GM12878 (cell line): ENCODE measurements around the gene RAB33A. TPM values are rescaled to one million over a fixed set of nuclear protein-coding genes. Genes with fewer than 3 reads are reported as not detected.

Experiments used
- polyA plus RNA-seq, 11 experiments: library from polyadenylated mRNA; depleted of rRNA in 4 of 11; unstranded in 6 of 11; stranded (reverse) in 5 of 11; fragments of >200 nt; fragmentation: Nextera tagmentation in 4 of 11; fragmentation: Illumina TruSeq in 1 of 11; extraction: Ambion mirVana in 4 of 11; extraction: Trizol in 1 of 11; gene quantifications; 1 replicate in 1 of 11; 2 replicates in 10 of 11; pipeline versions ENCODE4 v1.2.1 to v1.2.3, GENCODE V29; 2011 to 2016; ENCODE audit warnings: inconsistent platforms in 2 of 11, missing spikeins in 2 of 11, low read depth in 1 of 11
- total RNA-seq, 4 experiments: library from RNA; depleted of rRNA in 3 of 4; stranded (reverse); fragments of >200 nt in 3 of 4; fragmentation: Illumina TruSeq in 1 of 4; extraction: Trizol in 1 of 4; gene quantifications; 2 replicates each; pipeline versions ENCODE4 v1.2.1 to v1.2.3, GENCODE V29; 2013 to 2021

RAB33A gene
- total and polyA plus RNA-seq, 10 of the 15 experiments (the other 5 are each of a cell fraction or from before 2014, with no cell fraction given): 6.3 to 67.3 (median 33.4) TPM

Other genes with a start within 250 kb of the RAB33A start
- gene BCORL1, start 189.3 kb upstream of the RAB33A start, total RNA-seq (2014; rRNA removed): 0.51 and 0.76 TPM in 2 replicates
- 0.63 and 0.64 TPM in 2 replicates for gene BCORL1, start 189.3 kb upstream of the RAB33A start, total RNA-seq (2014; rRNA removed; fragmentation: Illumina TruSeq; extraction: Trizol)
- 6.1 and 7.2 TPM in 2 replicates for gene BCORL1, start 189.3 kb upstream of the RAB33A start, total RNA-seq (2021)
- 0.14 and 0.27 TPM in 2 replicates for gene BCORL1, start 189.3 kb upstream of the RAB33A start, polyA plus RNA-seq (2011; rRNA removed)
- gene BCORL1, start 189.3 kb upstream of the RAB33A start, polyA plus RNA-seq (2014; fragmentation: Illumina TruSeq; extraction: Trizol): 2.3 and 2.9 TPM in 2 replicates
- under 1 TPM; 0.16 to 0.22 TPM for gene BCORL1, start 189.3 kb upstream of the RAB33A start, polyA plus RNA-seq (2014; fragmentation: Nextera tagmentation; extraction: Ambion mirVana)
- gene BCORL1, start 189.3 kb upstream of the RAB33A start, polyA plus RNA-seq (2014; rRNA removed): 1.3 and 1.6 TPM in 2 replicates
- 1 to 10 TPM; 1.4 to 1.7 TPM for gene BCORL1, start 189.3 kb upstream of the RAB33A start, polyA plus RNA-seq (2016; fragmentation: Nextera tagmentation; extraction: Ambion mirVana)
- 22.9 and 25.8 TPM in 2 replicates for gene ELF4, start 61.5 kb upstream of the RAB33A start, total RNA-seq (2014; rRNA removed)
- gene ELF4, start 61.5 kb upstream of the RAB33A start, total RNA-seq (2014; rRNA removed; fragmentation: Illumina TruSeq; extraction: Trizol): 12.3 and 13.8 TPM in 2 replicates
- 34.4 and 35.1 TPM in 2 replicates for gene ELF4, start 61.5 kb upstream of the RAB33A start, total RNA-seq (2021)
- 15.7 and 33.0 TPM in 2 replicates for gene ELF4, start 61.5 kb upstream of the RAB33A start, polyA plus RNA-seq (2011; rRNA removed)
- gene ELF4, start 61.5 kb upstream of the RAB33A start, polyA plus RNA-seq (2014; fragmentation: Illumina TruSeq; extraction: Trizol): 32.3 and 36.7 TPM in 2 replicates
- gene ELF4, start 61.5 kb upstream of the RAB33A start, polyA plus RNA-seq (2014; fragmentation: Nextera tagmentation; extraction: Ambion mirVana): 1 to 10 TPM; 4.0 to 5.2 TPM
- 24.7 and 27.3 TPM in 2 replicates for gene ELF4, start 61.5 kb upstream of the RAB33A start, polyA plus RNA-seq (2014; rRNA removed)
- gene ELF4, start 61.5 kb upstream of the RAB33A start, polyA plus RNA-seq (2016; fragmentation: Nextera tagmentation; extraction: Ambion mirVana): 10 to 100 TPM; 19.3 to 20.4 TPM
- 47.3 and 50.5 TPM in 2 replicates for gene AIFM1, start 6.1 kb upstream of the RAB33A start, total RNA-seq (2014; rRNA removed)
- gene AIFM1, start 6.1 kb upstream of the RAB33A start, total RNA-seq (2014; rRNA removed; fragmentation: Illumina TruSeq; extraction: Trizol): 87.0 and 92.5 TPM in 2 replicates
- 77.5 and 80.9 TPM in 2 replicates for gene AIFM1, start 6.1 kb upstream of the RAB33A start, total RNA-seq (2021)
- 76.2 and 86.8 TPM in 2 replicates for gene AIFM1, start 6.1 kb upstream of the RAB33A start, polyA plus RNA-seq (2011; rRNA removed)
- gene AIFM1, start 6.1 kb upstream of the RAB33A start, polyA plus RNA-seq (2014; fragmentation: Illumina TruSeq; extraction: Trizol): 99.1 and 116 TPM in 2 replicates
- gene AIFM1, start 6.1 kb upstream of the RAB33A start, polyA plus RNA-seq (2014; fragmentation: Nextera tagmentation; extraction: Ambion mirVana): 10 to 100 TPM; 44.2 to 78.0 TPM
- gene AIFM1, start 6.1 kb upstream of the RAB33A start, polyA plus RNA-seq (2014; rRNA removed): 72.4 and 82.0 TPM in 2 replicates
- 100 to 1,000 TPM; 121 TPM for gene AIFM1, start 6.1 kb upstream of the RAB33A start, polyA plus RNA-seq (2016; fragmentation: Nextera tagmentation; extraction: Ambion mirVana)
- gene ZNF280C, start 96.9 kb downstream of the RAB33A start, total RNA-seq (2014; rRNA removed): 5.5 and 5.9 TPM in 2 replicates
- gene ZNF280C, start 96.9 kb downstream of the RAB33A start, total RNA-seq (2014; rRNA removed; fragmentation: Illumina TruSeq; extraction: Trizol): 8.6 and 8.8 TPM in 2 replicates
- gene ZNF280C, start 96.9 kb downstream of the RAB33A start, total RNA-seq (2021): 5.8 and 5.9 TPM in 2 replicates
- gene ZNF280C, start 96.9 kb downstream of the RAB33A start, polyA plus RNA-seq (2011; rRNA removed): 8.4 and 13.2 TPM in 2 replicates
- gene ZNF280C, start 96.9 kb downstream of the RAB33A start, polyA plus RNA-seq (2014; fragmentation: Illumina TruSeq; extraction: Trizol): 5.5 and 6.9 TPM in 2 replicates
- 1 to 10 TPM in 1 of 2 experiments, under 1 TPM in 1; 0.82 to 1.8 TPM for gene ZNF280C, start 96.9 kb downstream of the RAB33A start, polyA plus RNA-seq (2014; fragmentation: Nextera tagmentation; extraction: Ambion mirVana)
- gene ZNF280C, start 96.9 kb downstream of the RAB33A start, polyA plus RNA-seq (2014; rRNA removed): 3.9 and 4.6 TPM in 2 replicates
- gene ZNF280C, start 96.9 kb downstream of the RAB33A start, polyA plus RNA-seq (2016; fragmentation: Nextera tagmentation; extraction: Ambion mirVana): 1 to 10 TPM; 7.5 to 8.0 TPM
- 7.6 and 11.3 TPM in 2 replicates for gene SLC25A14, start 168.0 kb downstream of the RAB33A start, total RNA-seq (2014; rRNA removed)
- 8.7 and 10.5 TPM in 2 replicates for gene SLC25A14, start 168.0 kb downstream of the RAB33A start, total RNA-seq (2014; rRNA removed; fragmentation: Illumina TruSeq; extraction: Trizol)
- 7.7 and 8.9 TPM in 2 replicates for gene SLC25A14, start 168.0 kb downstream of the RAB33A start, total RNA-seq (2021)
- 13.4 and 20.8 TPM in 2 replicates for gene SLC25A14, start 168.0 kb downstream of the RAB33A start, polyA plus RNA-seq (2011; rRNA removed)
- gene SLC25A14, start 168.0 kb downstream of the RAB33A start, polyA plus RNA-seq (2014; fragmentation: Illumina TruSeq; extraction: Trizol): 10.9 and 14.2 TPM in 2 replicates
- gene SLC25A14, start 168.0 kb downstream of the RAB33A start, polyA plus RNA-seq (2014; fragmentation: Nextera tagmentation; extraction: Ambion mirVana): 10 to 100 TPM; 14.5 to 16.7 TPM
- gene SLC25A14, start 168.0 kb downstream of the RAB33A start, polyA plus RNA-seq (2014; rRNA removed): 11.7 and 14.6 TPM in 2 replicates
- 10 to 100 TPM; 16.4 to 17.0 TPM for gene SLC25A14, start 168.0 kb downstream of the RAB33A start, polyA plus RNA-seq (2016; fragmentation: Nextera tagmentation; extraction: Ambion mirVana)
- not detected in 2 replicates for gene GPR119, start 213.7 kb downstream of the RAB33A start, total RNA-seq (2014; rRNA removed)
- not detected in 2 replicates for gene GPR119, start 213.7 kb downstream of the RAB33A start, total RNA-seq (2014; rRNA removed; fragmentation: Illumina TruSeq; extraction: Trizol)
- not detected in 2 replicates for gene GPR119, start 213.7 kb downstream of the RAB33A start, total RNA-seq (2021)
- gene GPR119, start 213.7 kb downstream of the RAB33A start, polyA plus RNA-seq (2011; rRNA removed): not detected in 2 replicates
- not detected in 2 replicates for gene GPR119, start 213.7 kb downstream of the RAB33A start, polyA plus RNA-seq (2014; fragmentation: Illumina TruSeq; extraction: Trizol)
- not detected for gene GPR119, start 213.7 kb downstream of the RAB33A start, polyA plus RNA-seq (2014; fragmentation: Nextera tagmentation; extraction: Ambion mirVana)
- gene GPR119, start 213.7 kb downstream of the RAB33A start, polyA plus RNA-seq (2014; rRNA removed): not detected in 2 replicates
- gene GPR119, start 213.7 kb downstream of the RAB33A start, polyA plus RNA-seq (2016; fragmentation: Nextera tagmentation; extraction: Ambion mirVana): not detected
- gene RBMX2, start 230.0 kb downstream of the RAB33A start, total RNA-seq (2014; rRNA removed): 21.5 and 26.3 TPM in 2 replicates
- 44.1 and 44.6 TPM in 2 replicates for gene RBMX2, start 230.0 kb downstream of the RAB33A start, total RNA-seq (2014; rRNA removed; fragmentation: Illumina TruSeq; extraction: Trizol)
- gene RBMX2, start 230.0 kb downstream of the RAB33A start, total RNA-seq (2021): 18.9 and 20.5 TPM in 2 replicates
- gene RBMX2, start 230.0 kb downstream of the RAB33A start, polyA plus RNA-seq (2011; rRNA removed): 35.4 and 47.9 TPM in 2 replicates
- gene RBMX2, start 230.0 kb downstream of the RAB33A start, polyA plus RNA-seq (2014; fragmentation: Illumina TruSeq; extraction: Trizol): 37.3 and 49.6 TPM in 2 replicates
- gene RBMX2, start 230.0 kb downstream of the RAB33A start, polyA plus RNA-seq (2014; fragmentation: Nextera tagmentation; extraction: Ambion mirVana): 10 to 100 TPM; 35.6 to 56.0 TPM
- 23.1 and 29.7 TPM in 2 replicates for gene RBMX2, start 230.0 kb downstream of the RAB33A start, polyA plus RNA-seq (2014; rRNA removed)
- 10 to 100 TPM; 24.0 to 28.0 TPM for gene RBMX2, start 230.0 kb downstream of the RAB33A start, polyA plus RNA-seq (2016; fragmentation: Nextera tagmentation; extraction: Ambion mirVana)